Measurements from ENCODE around the gene TSC22D1.
"Not testable (repeated sequence)": the region's sequence is repeated elsewhere in the genome, so short reads cannot be mapped to it uniquely, and the experiment has no call there.

The TSC22D1 gene

DNA sequence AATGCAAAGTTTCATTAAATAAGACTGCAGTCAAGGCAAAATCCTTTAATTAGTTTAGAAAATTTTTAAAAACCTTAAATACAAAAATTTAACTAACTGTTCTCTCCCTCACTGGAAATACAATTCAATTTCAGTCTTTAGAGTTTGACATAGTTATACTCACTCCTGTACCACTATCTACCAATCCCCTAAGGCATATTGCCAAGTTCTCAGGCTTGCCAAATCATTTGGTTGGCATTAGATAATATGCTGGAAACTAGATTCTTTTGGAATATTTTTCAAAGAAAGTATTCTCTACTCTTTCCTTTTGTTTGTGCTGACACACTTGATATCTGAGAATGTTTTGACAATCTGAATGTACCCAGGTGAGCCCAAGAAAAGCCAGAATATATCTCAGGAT lies 77.2 kb downstream of the TSC22D1 start:
- no peak for DNase-seq

DNA sequence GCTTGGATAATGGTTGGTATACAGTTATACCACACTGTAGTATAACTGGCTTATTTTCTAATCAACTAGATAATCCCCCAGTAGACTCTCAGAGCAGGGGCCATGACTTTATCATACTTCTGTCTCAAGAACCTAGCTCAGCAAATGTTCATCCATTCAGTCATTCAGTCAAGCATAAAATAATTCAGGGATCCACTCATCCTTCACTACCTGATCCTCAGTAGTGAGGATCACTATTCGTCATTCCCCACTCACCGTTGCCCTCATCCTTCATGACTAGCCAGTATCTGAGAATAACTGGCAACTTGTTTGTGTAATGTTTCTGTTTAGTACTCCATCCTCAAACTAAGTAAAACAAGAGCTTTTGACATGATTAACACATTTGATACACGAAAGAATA lies 77.6 kb downstream of the TSC22D1 start:
- DNase-seq = no peak

DNA sequence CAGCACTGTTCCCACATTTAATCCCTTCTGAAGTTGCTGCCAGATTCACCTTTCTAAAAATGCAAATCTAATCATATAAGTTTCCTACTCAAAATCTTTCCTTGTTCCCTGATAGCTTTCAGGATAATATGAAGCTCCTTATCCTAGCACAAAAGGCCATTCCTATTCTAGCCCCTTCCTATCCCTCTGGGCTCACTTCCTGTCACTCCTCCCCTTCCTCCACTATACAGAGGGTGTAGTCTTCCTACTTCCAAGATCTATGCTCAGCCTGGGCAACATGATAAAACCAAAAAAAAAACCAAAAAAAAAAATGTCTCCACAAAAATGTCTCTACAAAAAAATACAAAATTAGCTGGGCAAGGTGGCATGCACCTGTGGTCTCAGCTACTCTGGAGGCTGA lies 78.3 kb downstream of the TSC22D1 start:
- no peak for DNase-seq

DNA sequence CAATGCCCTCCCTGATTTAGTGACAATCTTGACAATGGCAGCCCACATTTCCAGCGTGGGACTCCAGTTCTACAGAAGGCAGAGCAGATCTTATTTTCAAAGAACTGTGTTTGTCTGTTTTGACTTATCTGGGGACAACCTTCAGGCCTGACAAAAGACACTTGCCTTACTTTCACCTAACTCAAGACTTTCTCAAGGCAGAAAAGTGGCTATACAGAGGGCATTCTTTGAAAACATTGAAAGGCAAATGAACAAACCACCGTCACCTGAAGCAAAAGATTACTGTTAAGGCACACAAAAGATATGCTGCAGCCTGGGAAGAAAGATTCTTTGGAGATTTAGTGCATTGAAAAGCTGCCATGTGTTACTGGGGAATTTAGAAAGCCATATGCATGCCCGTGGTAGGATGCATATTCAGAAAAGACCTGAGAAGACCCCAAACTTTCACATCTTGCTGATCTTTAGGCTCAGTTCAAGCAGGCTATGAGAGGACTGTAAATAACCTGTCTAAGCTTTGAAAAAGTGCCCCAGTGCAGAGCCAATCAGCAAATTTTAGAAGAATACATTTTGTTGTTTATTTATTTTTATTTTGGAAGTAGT lies 82.8 kb downstream of the TSC22D1 start:
- DNase-seq = no peak

DNA sequence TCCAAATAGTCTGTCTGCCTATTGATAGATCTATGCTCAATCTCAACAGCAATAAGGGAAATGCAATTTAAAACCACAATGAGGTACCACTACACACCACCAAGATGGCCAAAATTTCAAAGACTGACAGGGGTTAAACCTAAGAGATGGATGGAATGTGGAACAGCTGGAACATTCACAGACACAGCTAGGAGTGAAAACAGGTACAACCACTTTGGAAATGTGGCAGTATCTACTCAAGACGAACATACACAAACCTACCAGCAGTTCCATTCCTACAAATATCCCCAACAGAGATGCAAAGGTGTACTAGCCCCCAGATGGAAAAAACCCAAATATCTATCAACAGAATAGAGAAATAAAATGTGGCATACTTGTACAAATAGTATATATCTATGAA lies 86.4 kb downstream of the TSC22D1 start:
- no peak for DNase-seq

DNA sequence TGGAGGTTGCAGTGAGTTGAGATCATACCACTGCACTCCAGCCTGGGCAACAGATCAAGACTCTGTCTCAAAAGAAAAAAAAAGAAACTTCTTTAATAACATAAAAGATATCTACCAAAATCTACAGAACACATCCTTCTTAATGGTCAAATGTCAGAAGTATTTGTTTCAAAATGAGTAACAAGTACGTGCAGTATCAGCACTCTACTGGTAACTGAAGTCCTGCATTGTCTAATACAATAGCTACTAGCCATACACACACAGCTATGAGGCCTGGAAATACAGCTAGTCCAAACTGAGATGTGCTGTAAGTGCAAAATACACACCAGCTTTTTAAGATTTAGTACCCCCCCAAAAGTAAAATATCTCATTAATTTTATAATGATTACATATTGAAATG lies 88.1 kb downstream of the TSC22D1 start:
- no peak for DNase-seq

DNA sequence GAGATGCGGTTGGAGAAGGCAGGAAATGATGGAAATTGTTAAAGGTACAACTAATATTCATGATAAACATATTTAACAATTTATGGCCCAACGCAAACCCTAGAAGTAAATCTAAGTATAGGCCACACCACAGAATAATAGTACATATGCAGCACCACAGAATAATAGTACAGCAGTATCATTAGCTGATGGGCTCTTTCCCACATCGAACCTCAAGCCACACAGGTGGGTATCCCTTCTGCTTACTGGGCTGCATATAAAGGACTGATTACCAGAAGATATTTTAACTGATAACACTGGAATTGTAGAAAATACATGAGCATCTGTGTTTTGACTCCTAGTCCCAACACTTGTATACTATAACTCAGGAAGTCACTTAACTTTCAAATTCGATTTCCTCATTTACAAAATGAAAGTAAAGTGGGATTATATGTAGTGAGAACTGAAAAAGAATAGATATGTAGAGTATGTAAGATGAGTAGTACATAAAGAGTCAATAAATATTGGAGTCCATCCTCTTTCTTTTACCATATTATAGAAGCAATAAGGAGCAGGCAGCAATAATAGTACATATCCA lies 91.5 kb downstream of the TSC22D1 start:
- DNase-seq = no peak

DNA sequence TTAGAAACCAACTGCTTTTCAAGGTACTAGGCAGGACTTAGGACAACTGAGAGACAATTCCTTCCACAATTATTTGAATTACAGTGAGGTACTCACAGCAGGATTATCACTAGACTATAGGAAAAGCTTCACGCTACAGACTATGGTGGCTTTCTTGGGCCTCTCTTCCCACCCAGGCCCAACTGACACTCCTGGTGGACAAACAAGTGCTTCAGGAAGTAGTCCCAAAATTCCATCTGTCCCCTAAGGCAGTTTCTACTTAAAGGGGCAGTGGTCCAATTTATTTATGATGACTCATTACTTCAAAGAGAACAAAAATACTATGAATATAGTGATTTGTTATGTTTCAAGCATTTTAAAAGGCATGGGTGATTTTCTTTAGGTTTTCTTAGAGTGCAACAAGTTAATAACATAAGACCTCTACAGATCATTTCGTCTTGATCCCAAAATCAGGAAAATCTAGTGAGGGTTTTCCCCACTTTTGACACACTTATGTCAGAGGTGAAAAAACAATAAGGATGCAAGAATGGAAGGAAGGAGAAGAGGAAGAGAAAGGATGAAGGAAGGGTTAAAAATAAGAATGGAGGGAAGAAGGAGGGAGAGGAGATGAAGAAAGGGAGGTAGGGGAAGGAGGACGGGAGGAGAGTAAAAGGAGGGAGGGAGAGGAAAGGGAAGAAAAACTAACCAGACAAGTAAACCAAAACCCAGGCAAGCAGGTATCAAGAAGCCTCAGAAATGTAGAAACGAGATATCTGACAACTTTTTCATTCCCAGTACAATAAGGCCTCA lies 101.8 kb downstream of the TSC22D1 start:
- no peak for DNase-seq

DNA sequence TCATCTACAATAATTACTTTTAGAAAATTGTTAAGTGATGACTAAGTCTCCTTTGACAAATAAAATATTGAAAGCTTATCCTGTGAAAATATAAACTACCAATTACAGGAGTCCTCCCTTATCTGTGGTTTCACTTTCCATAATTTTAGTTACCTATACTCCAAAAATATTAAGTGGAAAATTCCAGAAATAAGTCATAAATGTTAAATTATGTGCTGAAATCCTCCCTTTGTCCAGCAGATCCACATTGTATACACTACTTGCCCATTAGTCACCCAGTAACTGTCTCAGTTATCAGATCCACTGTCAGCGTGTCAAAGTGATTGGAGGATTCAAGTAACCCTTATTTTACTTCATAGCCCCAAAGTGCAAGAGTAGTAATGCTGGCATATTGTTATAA lies 104.4 kb downstream of the TSC22D1 start:
- DNase-seq = no peak

DNA sequence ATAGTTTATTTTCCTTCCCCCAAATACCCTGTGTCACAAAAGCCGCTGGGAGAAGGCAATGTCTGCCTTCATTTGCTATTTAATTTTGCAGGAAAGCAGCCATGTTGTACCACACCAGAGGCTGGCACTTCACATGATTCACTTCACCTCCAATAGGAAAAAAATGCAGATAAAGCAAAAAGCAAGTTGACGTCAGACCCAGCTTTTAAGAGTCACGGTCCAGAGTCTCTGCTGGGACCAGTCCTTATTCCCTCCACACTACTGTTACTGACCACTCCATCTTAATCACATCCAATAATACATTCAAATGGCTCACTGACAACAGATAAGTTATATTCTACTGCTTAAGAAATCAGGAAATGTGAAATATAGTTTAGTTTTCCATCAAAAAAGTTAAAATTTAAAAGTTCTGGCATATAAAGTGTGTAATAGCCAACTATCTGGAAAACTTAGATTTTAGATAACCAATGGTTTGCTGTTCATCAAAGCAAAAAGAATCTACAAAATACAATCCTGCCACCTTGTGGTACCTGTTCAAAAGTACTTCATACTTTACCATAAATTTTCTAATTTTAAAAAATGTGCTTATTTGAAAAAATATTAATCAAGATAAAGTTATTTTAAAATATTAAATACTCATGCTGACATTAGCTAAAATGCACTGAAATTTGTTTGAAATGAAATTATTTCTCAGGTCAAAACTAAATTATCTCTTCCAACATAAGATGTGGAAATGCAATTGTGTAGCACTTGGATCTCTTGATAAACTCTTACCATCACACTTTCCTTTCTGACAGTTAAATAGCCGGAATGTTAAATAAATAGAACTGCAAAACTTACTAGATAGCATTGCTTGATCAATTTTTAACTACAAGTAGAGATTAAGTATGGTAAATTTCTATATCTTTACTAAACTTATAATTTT lies 105.2 kb downstream of the TSC22D1 start:
- no peak for DNase-seq

DNA sequence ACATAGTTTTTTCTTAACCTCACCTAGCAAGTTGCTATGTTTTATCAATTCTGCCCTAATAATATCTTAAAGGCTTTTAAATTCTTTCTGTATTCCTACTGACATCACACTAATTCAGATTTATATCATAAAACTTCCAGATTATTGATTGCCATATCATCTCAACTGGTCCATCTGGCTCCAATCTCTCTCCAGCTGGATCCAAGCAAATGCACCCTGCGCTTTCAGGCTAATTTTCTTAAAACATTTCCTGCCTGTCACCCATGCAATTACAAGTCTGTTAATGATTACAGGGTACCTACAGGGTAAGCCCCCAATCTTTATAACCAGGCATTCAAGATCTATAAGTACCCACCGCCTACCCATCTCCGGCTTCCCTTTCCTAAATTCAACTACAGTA lies 107.3 kb downstream of the TSC22D1 start:
- DNase-seq = no peak

DNA sequence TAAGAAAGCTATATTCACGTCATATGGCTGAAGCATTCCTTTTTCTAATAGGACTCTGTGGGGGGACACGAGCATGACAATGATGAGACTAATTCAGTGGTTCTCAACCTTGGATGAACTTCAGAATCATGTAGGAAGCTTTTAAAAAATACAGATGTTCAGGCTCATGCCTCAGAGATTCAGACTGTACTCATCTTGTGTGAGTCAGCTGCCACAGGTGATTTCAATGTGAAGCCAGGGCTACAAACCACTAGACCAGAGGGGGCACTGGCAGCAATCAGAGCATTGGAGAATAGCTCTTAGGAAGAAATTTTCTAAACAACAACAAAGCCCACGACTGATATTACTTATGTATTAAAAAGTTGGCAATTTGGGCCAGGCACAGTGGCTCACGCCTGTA lies 110.8 kb downstream of the TSC22D1 start:
- no peak for DNase-seq

DNA sequence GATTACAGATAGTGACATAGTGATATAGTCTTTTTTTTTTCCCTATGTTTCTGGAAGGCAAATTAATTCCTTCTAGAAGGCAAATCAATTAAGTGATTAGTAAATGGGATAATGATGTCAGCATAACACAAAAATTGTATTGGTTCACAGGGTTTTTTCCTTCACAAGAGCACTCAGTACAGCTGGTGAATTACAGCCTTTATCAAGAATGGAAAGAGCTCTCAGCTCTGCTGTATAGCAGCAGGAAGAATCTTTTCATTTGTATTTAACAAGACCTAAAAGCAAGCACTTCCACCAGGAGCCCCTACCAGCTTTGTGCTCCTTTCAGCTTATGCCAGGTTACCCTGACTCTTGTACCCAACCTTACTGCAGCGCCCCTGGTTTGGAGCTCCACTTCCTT lies 111.7 kb downstream of the TSC22D1 start:
- DNase-seq = no peak

DNA sequence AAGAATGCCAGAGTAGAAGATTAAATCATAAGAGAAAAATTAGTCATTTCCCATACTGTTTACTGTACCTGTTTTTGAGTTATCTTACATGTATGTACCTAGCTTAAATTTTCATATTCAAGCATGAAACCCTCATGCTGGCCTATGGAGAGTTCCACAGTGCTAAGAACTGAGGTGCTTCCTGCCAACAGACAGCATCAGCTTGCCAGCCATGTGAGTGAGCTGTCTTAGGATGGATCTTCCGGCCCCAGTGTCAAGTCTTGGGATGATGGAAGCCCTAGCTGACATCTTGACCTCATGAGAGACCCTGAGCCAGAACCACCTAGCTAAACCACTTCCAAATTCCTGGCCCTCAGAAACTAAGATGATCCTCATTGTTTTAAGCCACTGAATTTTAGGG lies 112.4 kb downstream of the TSC22D1 start:
- DNase-seq = no peak

DNA sequence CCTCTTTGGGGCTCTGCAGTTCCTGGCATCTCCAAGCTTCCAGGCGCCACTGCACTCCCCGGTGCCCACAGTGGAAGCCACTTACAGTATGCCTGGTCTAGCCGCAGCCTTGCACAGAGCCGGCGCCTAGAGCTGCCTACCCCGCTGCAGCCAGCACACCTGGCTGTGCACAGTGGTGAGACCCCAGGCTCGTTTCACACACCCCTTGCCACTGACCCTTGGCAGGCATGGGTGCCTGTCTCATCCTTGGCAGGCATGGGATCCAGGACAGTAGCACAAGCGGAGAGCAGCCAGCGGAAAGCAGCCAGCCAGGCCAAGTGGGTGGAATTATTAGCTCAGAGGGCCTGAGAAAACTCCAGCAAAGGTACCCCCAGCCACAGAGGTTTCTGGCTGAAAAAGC lies 116.5 kb downstream of the TSC22D1 start:
- DNase-seq = no peak

DNA sequence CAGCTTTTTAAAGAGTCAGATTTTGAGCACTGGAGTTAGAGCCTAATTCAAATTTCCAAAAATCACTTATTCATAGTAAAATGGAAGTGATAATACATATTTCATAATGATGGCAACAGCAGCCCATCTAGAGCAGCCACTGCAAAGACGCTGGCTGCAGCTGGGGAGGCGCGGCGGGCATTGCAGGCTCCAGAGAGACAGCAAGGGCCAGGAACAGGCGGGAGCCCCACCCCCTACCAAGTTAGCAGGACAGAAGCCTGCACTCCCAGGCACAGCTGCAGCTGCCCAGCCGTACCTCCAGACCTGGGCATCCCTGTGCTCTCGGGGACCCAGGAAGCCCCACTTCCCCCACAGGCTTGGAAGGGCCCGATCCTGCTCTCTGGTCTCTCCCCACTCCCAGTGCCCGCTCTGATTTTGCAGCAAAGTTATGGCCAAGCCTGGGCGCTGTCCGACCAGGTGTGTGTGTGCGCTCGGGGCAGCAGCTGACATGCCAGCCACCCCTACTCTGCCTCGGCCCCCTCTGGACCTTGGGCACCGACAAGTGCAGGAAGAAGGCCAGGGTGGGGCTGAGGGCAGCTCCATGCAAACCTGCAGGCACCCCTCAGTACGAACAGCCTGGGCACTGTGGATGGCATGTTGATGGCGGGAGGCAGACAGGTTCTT lies 117.7 kb downstream of the TSC22D1 start:
- no peak for DNase-seq

DNA sequence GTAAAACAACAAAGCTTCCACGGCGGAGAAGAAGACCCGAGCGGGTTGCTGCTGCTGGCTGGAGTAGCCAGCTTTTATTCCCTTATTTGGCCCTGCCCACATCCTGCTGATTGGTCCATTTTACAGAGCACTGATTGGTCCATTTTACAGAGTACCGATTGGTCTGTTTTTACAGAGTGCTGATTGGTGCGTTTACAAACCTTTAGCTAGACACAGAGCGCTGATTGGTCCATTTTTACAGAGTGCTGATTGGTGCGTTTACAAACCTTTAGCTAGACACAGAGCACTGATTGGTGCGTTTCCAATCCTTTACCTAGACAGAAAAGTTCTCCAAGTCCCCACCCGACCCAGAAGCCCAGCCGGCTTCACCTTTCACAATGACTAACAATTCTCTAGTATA lies 119.9 kb downstream of the TSC22D1 start:
- DNase-seq = not testable (repeated sequence)

DNA sequence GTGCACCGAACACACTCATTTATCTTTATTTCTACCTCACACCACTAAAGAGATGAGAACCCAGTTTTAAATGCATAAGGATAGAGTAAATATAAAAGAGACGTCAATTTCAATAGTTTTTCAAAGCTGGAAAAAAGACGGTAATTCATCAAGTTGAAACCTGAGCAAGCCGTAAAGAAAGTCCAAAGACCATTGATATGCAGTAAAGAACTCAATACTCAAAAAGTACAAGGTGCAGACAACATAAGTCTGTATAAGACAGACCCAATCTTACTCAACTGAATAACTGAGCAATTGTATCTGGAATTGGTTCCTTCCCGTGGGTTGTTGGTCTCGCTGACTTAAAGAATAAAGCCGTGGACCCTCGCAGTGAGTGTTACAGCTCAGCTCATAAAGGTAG lies 120.4 kb downstream of the TSC22D1 start:
- no peak for DNase-seq

DNA sequence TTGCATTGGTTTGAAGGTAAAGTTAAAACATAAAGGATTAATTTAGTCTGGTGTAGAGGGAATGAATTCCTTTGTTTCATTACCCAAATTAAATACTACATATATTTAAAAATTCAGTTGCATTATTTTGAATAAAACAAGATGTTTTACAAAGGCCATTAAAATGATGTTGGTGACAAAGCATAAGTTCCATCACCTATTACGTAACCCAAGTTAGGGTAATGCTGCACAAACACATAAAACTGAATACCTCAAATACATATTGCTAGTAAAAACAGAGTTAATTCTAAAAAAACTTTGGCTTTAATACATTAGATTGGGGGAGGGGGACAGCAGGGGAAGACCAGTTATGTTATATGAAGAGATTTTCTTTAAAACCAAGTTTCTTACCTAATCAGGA lies 122.2 kb downstream of the TSC22D1 start:
- no peak for DNase-seq

DNA sequence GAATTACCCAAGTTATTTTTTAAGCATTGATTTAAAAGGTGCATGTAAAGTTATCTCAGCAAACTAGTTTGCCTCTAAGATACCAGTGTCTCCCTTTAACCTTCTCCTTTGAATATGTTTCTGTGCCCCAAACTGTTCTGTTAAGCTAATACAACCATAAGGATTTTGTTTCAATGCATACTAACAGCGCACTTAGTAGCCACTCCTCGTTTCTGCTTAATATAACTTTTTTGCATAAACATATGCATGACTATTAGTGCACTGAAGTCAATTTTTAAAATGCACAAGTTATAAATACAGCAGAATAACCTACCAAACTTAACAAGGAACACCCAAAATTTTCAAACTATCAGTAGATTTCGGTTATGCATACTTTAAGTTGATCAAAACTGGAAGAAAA lies 123.1 kb downstream of the TSC22D1 start:
- DNase-seq = no peak

DNA sequence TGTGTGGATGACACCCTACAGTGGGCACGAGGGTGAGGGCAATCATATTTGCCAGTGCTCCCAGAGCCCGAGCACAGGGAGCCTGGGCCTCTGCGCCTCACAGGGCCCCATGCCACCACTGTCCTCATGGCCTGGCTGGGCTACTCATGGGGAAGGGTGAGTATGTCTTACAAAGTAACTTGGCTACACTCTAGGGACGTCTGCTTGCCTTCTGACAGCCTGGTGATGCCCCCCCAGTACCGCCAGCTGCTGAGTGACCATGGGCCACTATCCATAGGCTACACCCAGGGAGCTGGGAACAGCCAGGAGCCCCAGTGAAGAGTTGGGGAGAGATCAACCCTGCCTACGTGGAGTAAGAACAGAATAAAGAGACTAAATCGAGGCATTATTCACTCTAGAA lies 123.7 kb downstream of the TSC22D1 start:
- DNase-seq = no peak

DNA sequence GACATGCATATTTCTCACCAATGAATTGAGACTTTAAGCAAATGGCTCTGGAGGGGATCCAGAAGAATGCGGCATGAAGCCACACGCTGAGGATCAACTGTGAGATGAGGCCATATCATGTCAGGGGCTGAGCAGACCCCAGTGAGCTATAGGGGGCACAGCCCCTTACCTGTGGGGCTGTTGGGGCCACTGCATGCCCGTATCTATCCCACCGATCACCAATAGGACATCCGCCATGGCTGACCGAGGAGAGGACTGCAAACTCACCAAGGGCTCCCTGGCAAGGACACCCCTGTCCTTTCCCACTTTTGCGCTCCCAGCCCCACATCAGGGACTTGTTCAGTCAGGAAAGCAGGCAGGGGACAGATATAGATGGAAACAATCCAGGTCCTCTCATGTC lies 124.5 kb downstream of the TSC22D1 start:
- no peak for DNase-seq

DNA sequence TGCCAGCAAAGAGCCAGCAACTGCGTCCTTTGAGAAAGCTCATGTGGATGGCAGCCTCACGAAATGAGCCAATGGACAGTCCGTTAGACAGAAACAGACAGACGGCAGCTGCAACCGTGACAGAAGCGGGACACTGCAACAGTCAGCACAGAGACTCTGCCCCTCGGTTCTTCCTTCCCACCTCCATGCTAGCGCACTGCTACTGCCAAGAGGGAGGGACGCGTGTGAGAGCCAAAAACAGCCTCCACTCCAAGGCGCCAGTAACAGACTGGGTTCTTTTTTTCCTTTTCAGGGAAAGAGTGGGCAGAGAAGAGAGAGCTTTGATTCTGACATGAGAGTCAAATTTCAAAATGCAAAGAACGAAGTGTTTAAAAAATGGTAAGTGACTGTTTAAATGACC lies 125.0 kb downstream of the TSC22D1 start:
- DNase-seq = no peak

Measured in 8988T (cell line).